OCI-LY1 (cell line): ENCODE measurements around the gene TNFAIP8.

ENCODE experiments used
- EZH2 ChIP-seq: fragments of 200-600 bp; sonication (generic), shearing (Covaris generic); IDR thresholded peaks from 2 replicates; pipeline ENCODE4 v1.8.0; 2017; ENCODE audit warnings: borderline replicate concordance, mixed run types, mild to moderate bottlenecking, antibody characterized with exemption, low read length, moderate library complexity, mixed read lengths
- TF ChIP-seq, protein P1 (sequence below): fragments of 200-600 bp; sonication (generic), shearing (Covaris generic); IDR thresholded peaks from 2 replicates; pipeline ENCODE4 v1.5.1; 2017; ENCODE audit warnings: mild to moderate bottlenecking, antibody characterized with exemption, low read length, moderate library complexity, mixed read lengths

DNA sequence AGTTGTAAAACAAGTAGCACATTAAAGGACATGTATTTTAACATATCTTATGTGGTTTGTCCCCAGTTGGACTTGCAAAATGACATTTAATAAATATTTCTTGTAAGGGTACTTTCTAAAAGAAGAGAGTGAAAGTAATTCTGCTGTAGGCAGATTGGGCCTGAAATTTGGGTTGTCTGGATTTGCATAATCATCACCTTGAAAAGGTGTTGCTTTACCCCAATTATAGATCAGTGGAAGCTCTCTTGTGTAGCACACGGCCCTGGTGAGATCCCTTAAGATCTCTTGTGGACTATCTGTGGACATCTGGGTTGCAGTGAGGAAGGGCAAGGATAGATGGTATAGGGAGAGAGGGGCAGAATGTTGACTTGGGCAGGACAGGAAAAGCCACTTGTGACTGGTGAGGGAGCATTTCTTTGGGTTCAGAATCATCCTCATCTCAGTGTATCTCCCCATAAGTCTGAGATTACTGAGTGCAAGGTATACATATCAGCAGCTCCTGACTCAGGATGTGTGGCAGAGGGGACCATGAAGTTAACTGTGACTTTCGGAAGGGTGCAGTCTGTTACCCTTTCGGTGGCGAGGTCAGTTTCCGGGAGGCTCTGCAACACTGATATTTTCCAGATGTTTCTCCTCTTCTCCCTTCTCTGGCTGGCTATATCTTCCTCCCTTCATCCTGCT, 2.0 kb upstream of the TNFAIP8 start:
- TF ChIP-seq, protein P1, sequence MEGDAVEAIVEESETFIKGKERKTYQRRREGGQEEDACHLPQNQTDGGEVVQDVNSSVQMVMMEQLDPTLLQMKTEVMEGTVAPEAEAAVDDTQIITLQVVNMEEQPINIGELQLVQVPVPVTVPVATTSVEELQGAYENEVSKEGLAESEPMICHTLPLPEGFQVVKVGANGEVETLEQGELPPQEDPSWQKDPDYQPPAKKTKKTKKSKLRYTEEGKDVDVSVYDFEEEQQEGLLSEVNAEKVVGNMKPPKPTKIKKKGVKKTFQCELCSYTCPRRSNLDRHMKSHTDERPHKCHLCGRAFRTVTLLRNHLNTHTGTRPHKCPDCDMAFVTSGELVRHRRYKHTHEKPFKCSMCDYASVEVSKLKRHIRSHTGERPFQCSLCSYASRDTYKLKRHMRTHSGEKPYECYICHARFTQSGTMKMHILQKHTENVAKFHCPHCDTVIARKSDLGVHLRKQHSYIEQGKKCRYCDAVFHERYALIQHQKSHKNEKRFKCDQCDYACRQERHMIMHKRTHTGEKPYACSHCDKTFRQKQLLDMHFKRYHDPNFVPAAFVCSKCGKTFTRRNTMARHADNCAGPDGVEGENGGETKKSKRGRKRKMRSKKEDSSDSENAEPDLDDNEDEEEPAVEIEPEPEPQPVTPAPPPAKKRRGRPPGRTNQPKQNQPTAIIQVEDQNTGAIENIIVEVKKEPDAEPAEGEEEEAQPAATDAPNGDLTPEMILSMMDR = no peak
- no peak for TF ChIP-seq EZH2
